Ramos (cell line): ENCODE results near the gene SREBF1.
"Not testable (repeated sequence)": the region's sequence is repeated elsewhere in the genome, so short reads cannot be mapped to it uniquely, and the experiment has no call there.

Experiments
- in situ Hi-C: fragments of 300-500 bp; cut with MboI; formaldehyde crosslinking; loops from one replicate; pipeline ENCODE4 v1.14.3; 2022; ENCODE audit warnings: low sequenced_read_pairs; ENCODE audit not compliant: unreplicated experiment

Gene SREBF1

GRCh38 chr17:17814162-17815061 lies 22.4 kb downstream of the SREBF1 start:
- in situ Hi-C loops = loop anchor here (5.0 kb wide), 1 partner anchor 48 kb away; no protein-coding TSS in a partner anchor

- in situ Hi-C loops = loop anchor here (5.0 kb wide), 1 partner anchor 49 kb away; no protein-coding TSS in a partner anchor
Measured at GRCh38 chr17:17813725-17814095, 23.1 kb downstream of the SREBF1 start.

DNA sequence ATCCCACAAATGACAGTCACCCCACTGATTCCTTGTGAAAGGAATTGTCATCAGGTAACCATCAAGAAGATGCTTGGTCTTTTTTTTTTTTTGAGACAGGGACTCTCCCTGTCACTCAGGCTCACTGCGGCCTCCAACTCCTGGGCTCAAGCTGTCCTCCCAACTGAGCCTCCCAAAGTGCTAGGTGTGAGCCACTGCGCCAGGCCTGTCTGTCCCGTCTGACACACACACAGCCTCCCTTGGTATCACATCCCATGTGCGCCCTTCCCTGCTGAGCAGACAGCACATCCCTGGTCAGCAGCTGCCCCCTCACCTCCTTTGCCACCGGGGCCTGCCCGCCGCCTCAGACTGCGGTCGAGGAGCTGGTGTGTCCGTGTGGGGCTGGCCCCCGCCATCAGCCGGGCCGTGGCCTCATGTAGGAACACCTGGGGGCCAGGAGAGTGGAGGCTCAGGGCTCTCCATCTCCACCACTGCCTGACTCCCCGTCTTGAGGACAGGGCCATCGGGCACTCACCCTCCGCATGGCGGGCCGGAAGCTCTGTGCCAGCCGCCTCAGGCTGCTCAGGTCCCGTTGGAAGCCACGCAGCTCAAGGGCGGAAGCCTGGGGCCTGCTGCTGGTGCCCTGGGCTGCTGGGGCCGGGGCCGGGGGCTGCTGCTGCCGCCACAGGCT lies 23.6 kb downstream of the SREBF1 start:
- in situ Hi-C loops = loop anchor here (5.0 kb wide), 1 partner anchor 49 kb away; no protein-coding TSS in a partner anchor

DNA sequence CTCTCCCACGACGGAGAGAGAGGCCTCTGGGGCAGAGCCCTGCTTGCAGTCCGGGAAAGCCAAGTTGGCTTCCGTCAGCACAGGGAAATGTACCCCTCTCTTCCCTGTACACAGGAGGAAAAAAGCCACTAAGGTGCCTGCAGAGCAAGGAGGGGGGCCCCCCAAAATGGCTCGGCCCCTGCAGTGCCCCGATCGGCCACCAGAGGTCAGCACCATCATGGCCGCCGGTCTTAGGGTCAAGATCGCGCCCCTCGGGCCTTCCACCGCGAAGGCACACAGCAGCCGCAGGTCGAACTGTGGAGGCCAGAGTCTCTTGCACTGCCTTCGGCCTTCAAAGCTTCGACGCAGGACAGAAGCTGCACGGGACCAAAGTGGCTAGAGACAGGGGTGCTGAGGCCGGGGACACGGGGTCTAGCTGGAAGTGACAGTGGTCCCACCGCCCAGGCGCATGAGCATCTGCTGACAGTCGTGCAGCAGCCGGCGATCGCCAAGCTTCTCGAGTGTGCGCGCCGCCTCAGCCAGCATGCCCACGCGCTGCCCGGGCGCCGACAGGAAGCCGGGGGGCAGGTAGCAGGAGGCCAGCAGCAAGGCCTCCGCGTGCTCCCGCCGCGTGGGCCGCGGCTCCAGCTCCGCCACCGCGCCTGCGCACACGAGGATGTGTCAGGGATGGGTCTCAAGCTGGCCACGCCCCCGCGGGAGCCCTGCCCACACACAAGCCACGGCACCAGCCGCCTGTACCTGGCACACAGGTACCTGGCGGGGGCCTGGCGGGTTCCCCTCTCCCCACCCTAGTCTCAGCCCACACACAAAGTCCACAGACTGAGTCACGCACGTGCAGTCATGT lies 24.4 kb downstream of the SREBF1 start:
- in situ Hi-C loops = loop anchor here (5.0 kb wide), 1 partner anchor 50 kb away; no protein-coding TSS in a partner anchor

DNA sequence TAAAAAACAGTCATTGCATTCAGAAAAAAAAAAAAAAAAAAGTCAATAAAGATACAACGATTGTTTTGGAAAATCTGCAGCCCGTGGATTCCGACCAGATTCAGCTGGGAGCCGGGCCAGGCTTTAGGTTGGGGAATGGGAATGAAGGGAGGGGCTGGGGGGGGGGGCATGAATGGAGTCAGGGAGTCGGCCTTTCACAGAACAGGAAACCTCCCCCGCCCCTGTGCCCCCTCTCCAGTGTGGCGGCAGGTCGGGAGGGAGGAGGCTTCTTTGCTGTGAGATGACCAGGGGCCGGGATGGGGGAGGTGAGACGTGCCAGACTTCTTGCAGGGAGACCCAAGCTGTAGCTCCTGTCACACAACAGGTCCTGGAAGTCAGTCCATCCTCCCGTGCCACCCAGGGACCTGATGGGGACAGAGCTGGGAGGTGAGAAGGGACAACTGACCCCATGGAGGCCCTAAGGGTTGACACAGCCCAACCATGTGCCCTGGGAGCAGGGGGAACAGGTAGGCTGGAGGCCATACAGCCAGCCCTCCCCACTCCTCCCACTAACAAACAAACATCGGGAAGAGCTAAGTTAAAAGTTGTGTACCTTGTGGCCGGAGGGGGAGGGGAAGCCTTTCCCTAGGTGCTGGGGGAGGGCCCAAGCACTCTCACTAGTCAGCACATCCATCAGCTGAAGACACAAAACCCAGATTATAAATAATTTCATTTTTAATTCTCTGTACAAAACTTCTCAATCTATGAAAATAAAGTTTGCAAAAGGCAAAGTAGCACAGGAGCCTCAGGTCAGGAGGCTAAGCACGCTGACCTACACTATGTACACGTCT lies 25.2 kb downstream of the SREBF1 start:
- in situ Hi-C loops = loop anchor here (5.0 kb wide), 1 partner anchor 51 kb away; no protein-coding TSS in a partner anchor

DNA sequence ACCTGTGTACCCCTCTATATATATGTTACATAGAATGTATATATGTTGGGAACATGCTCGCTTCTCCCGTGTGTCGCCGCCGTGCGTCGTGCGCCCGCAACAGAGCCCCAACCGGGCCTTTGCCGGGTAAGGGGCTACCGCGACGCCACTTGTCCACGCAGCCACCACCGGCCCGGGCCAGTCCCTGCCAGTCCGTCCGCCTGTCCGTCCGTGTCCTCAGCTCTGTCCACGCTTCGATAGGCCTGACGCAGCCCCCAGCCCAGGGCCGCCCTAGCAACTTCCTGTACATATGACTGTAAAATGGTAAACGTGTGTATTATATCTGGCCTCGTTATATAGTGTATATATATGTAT lies 25.9 kb downstream of the SREBF1 start:
- in situ Hi-C loops = loop anchor here (5.0 kb wide), 1 partner anchor 51 kb away; no protein-coding TSS in a partner anchor

DNA sequence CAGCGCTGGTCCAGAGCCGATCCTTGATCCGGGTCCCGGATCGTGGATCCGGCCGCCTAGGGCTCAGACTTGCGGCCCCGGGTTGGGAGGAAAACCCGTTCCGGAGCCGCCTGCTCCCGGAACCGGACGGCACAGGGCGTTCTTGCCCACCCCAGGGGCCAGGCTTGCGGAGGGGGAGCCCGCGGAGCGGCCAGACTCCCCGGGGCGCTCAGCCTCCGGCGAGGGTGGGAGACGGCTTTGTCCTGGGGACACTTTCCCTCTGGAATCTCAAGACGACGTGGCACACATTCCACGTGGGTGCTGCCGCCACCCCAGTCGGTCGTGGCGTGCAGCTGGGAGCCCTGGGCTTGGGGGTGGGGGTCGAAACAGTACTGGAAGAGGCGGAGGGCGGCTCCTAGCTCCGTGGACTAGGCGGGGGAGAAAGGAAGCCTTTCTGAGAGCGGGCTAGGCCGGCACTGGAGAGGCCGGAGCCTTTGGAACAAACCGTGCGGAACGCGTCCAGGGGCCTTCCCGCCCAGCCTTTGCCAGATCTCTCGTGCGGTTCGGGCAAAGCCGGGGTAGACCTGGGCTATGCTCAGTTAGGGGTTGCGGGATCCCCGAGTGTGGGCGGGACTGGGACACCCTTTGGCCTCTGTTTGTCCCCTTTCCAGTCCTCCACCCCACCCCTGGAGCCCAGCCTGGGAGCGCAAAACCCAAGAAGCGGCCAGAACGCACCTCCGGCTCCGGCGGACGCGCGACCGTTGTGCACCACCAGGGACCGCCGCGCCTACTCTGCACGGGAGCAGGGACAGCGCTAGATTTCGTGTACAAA lies 26.5 kb downstream of the SREBF1 start:
- in situ Hi-C loops = loop anchor here (5.0 kb wide), 1 partner anchor 52 kb away; no protein-coding TSS in a partner anchor

GRCh38 chr17:17809531-17810083 lies 27.2 kb downstream of the SREBF1 start:
- in situ Hi-C loops = loop anchor here (5.0 kb wide), 1 partner anchor 53 kb away; no protein-coding TSS in a partner anchor

- in situ Hi-C loops = no loop called here
Measured at GRCh38 chr17:17808706-17809432, 27.9 kb downstream of the SREBF1 start.

DNA sequence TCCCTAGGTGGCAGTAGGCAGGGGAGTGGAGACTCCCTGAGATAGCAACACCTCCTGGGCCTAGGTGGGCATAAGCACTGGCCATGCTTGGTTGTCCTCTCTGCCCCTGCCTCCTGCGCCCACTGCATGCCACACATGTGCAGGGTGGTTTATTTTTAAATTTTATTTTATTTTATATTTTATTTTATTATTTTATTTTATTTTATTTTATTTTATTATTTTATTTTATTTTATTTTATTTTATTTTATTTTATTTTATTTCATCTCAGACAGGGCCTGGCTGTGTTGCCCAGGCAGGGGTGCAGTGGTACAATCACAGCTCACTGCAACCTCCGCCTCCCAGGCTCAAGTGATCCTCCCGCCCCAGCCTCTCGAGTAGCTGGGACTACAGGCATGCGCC lies 28.6 kb downstream of the SREBF1 start:
- in situ Hi-C loops = not testable (repeated sequence)

- in situ Hi-C loops = no loop called here
Measured at GRCh38 chr17:17807440-17807839, 29.3 kb downstream of the SREBF1 start.

DNA sequence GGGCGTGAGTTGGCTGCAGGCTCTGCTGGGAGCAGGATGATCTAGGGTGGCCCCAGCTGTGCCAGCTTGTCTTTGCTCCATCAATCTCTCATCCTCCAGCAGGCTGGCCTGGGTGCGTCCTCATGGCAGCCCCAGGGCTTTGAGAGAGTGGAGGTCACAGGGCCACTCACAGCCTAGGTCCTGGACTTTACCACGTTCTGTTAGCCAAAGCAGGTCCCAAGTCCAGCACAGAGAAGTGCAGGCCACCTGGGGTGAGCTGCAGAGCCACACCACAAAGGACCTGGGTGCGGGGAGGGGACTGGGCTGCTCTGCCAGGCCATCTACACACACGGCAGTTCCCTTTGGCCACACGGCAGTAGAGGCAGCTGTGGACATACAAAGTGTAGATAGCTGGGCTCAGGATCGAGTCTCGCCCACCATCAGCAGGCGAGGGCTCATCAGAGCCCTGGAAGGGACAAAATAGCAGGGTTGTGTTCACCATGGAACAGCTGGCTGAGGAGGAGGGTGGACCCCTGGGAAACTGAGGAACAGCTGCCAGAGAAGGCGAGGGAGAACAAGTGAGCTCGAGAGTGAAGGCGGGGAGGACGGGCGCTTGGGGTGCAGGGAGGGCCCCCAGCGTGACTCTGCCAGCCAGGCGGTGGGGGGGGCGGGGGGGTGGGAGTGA lies 30.0 kb downstream of the SREBF1 start:
- in situ Hi-C loops = no loop called here

DNA sequence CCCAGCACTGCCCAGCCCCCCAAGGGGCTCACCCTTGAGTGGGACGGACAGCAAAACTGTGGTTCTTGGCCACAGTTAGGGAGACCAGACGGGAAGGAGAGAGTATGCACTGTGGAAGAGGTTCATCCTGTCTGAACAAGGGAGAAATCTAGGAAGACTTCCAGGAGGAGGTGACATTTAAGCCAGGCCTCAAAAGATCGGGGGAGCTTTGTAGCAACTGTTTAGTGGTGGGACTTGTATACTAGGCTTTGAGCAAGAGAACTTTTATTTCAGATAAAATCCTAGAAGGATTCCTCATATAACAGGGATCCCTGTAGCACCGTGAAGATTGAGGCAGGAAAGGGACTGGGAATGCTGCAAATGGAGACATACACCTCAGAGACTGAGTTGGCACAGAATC lies 30.8 kb downstream of the SREBF1 start:
- in situ Hi-C loops = no loop called here

DNA sequence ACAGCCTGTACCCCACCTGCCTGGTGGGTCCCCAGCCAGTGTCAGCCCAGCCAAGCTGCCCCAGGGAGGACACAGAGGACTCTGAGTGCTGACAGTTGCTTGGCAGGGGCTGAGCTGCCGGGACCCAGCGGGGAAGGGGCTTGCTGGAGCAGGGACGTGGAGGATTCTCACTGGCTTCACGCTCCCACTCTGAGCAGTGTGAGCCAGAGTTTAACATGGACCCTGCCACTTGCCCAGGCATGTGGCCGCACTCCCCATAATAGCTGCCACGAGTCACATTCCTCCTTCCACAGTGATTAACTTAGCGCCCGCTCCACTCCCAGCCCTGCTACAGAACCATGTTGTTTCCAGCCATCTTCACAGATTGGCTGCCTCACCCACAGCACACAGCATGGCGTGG lies 31.2 kb downstream of the SREBF1 start:
- in situ Hi-C loops = no loop called here

DNA sequence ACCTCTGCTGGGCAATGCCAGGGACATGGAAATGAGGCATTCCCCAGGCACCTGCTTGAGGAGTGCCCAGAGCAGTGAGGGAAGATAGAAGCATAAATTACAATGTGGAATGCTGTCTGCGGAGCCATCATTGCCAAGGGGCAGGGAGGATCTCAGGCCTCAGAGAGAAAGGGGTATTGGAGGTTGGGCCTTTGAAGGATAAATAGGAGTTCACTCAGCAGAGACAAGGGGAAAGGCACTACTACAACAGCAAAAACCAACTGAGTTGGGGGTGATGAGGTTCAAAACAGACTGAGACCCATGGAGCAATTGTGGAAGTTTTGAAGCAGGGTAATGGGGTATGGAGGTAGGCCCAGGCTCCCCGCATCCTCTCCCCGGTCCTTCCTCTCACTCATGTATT lies 32.8 kb downstream of the SREBF1 start:
- in situ Hi-C loops = no loop called here

DNA sequence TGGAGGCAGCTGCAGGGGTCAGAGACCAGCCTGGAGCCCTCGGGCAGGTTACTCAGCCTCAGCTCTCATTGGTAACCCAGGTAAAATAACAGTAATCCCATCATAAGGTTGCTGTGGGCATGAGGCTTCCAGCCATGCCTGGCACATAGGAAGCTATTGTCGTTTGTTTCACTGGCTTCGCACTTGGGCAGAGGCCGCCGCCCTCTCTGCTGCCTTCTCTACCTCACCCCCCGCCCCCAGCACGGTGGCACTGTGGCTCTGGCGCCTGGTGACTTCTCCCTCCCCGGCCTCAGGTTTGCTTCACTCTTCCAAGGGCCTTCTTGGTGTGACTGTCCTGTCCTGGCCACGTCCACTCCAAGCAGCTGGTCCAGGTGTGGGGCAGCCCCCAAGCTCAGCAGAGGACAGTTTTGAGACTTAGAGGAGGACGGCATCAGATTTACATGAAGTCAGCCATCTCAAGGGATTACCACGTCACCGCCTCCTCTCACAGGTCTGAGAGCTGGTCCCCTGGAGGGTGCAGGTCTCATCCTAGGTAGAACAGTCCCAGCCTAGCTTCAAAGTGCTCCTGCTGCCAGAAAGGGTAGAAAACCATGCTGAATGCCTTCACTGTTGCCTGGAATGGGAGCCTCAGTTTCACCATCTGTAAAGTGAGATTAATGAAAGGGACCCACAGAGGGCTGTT lies 34.8 kb downstream of the SREBF1 start:
- in situ Hi-C loops = no loop called here
